ENCODE measurements around the gene CKAP2L.
"Not testable (repeated sequence)": the region's sequence is repeated elsewhere in the genome, so short reads cannot be mapped to it uniquely, and the experiment has no call there.

CKAP2L gene

DNA sequence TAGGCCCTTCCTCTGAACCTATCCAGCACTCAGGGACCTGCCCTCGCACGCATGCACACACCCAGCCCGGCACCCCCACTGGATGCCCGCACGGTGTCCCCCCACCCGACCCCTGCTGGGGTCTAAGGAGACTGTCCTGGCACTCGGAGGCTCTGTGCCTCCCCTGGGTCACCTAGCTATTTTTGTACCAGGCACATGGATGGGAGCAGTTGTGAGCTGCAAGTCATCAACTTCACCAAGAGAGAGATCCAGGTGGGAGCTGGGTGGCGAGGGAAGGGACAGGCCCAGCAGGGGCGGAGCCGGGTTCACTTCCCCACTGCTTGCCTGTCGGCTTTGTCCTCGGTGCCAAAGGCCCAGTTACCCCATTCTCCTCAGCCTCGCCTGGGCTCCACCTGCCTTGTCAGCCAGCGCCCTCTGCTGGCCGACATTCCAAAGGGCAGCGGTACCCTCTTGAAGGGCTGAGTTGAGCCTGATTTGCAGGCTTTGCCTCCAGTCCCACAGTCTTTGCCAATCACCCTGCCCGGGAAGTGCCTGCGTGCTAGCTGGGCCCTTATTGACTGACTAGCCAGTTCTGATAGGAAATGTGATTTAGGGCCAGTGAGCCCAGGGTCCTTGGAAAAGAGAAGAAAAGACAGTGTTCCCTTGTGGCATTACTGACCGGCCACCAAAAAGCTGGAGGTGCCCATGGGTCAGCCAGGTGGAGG, 37.8 kb downstream of the CKAP2L start:
- DNase-seq (ENCODE audit: low read depth in 2 of 2), result peak; percentile 70 to 75

DNA sequence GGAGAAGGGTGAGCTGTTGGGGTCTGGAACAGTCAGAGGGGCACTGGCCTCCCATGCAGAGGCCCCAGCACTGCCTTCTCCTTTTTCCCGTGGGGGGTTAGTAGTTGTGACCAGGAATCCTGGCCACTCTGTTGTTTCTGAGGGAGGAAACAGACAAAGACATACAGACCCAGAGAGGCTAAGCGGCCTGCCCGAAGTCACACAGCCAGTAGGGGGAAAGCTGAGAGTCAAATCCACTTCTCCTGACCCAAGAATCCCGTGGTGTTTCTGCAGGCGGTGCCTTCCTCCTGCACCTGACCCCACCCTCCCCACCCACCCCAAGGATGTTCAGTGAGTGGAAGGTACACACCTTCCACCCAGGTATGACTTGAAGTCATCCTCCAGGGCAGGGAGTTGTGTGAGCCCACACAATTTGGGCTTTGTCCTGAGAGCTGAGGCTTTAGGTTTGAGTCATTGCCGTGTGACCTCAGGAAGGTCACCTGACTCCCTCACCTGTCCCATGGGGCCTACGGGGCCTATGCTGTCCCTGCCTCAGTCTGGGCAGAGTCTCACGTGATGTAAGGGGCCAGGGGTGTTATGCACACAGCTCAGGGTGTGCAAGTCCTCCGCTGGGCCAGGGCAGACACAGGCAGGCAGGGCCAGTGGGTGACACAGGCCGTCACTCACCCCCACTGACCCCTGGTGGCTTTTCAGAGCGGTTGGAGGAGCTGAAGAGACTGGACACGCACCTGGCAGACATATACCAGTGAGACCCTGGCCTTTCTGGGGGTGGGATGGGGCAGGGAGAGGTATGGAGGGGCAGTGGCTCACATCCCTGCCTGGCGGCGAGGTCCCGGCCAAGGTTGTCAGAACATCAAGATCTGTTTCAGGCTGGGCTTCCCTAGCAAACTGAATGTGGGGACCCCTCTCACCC, 38.6 kb downstream of the CKAP2L start:
- DNase-seq (ENCODE audit: low read depth in 2 of 2), result no peak

DNA sequence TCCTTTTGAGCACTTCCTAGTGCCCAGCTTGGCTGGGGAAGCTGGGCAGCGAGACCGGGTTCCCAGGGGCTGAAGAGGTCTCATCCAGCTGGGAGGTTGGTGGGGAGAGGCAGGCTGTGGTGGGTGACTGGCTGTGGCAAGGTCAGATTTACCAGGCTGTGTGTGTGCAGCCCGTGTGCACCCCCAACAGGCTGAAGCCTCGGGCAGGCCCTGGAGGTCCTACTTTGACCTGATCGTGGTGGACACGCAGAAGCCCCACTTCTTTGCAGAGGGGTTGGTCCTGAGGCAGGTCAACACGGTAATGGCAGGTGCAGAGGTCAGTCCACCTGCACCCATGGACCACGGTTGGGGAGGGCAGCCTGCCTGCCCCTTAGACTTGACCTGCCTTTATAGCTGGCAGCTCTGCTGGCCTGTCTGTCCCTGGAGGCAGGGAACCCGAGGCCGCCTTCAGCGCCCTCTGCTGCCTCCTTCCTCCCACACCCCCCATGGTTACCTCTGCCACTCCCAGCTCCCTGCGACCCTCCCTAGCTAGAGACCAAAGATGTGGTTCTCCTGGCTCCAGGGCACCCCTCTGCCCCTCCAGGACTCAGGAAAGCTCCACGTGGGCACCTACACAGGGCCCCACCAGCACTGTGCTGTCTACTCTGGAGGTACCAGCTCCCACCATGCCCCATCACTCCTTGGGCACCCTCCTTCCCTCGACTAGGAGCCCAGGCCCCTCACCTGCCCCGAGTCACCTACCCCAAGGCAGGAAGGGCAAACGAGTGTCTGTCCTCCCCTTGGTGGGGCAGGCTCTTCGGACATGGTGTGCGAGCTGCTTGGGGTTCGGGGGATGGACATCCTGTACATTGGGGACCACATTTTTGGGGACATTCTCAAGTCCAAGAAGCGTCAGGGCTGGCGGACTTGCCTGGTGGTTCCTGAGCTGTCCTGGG, 39.6 kb downstream of the CKAP2L start:
- no peak for DNase-seq (ENCODE audit: low read depth in 2 of 2)

DNA sequence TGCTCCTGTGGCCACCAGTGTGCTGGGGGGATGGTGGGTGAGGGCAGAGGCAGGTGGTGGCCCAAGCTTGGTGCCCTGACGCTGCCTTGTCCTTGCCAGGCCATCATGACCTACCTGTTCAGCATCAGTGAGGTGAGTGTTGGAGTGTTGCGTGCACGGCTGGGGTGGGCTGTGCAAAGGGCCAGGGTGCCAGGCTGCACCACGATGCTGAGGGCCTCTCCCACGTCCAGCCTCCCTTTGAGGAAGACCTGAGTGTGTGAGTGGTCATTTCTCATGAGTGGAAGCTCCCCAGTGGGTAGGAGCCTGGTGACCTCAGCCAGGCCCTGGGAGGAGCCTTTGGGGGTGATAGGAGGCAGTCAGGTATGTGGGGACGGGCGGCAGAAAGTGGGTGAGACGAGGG, 40.4 kb downstream of the CKAP2L start:
- no peak for DNase-seq (ENCODE audit: low read depth in 2 of 2)

DNA sequence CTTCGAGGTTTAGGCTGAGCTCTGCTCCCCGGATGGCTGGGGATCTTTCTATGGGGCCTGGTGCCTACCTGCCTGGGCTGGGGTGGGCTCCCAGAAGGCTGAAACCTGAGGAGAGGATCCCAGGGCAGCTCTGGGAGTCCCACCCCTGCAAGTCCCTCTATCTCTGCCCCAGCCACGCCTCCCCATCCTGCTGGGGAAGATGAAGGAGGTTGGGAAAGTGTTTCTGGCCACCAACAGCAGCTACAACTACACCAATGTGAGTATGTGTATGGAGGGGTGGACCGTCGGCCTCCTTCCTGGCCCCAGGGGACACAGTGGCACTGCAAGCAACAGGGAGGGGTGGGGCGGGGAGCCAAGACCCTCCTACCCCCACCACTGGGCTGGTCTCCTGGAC, 40.9 kb downstream of the CKAP2L start:
- DNase-seq (ENCODE audit: low read depth in 2 of 2), result no peak

DNA sequence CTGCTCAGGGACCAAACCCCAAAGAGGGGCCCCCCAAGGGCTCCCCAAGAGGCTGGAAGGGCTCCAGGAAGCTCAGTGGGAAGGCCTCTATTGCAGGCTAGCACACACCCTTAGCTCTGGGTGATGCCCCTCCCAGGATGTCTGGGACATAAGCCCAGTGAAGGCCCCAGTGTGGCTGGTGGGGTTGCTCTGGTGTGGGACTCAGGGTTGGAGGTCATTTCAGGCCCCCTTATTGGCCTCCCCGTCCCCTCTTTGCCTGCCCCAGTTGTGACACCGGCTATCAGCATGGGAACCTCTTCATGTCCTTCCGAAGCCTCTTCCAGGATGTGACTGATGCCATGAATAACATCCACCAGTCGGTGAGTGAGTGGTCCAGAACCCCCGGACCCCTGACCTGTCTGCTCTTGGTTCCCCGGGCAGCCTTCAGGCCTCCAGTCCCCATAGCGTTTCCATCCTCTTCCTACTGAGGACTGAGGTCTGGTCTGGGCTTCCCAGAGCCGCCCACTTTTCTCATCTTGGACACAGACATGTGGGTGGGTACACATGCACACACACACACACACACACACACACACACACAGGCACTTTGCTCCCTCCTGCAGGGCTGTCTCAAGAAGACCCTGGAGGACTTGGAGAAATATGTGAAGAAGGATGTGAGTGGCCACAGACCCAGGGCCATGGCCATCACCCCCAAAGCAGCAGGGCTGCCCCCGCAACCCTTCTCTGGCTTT, 41.4 kb downstream of the CKAP2L start:
- no peak for DNase-seq (ENCODE audit: low read depth in 2 of 2)

DNA sequence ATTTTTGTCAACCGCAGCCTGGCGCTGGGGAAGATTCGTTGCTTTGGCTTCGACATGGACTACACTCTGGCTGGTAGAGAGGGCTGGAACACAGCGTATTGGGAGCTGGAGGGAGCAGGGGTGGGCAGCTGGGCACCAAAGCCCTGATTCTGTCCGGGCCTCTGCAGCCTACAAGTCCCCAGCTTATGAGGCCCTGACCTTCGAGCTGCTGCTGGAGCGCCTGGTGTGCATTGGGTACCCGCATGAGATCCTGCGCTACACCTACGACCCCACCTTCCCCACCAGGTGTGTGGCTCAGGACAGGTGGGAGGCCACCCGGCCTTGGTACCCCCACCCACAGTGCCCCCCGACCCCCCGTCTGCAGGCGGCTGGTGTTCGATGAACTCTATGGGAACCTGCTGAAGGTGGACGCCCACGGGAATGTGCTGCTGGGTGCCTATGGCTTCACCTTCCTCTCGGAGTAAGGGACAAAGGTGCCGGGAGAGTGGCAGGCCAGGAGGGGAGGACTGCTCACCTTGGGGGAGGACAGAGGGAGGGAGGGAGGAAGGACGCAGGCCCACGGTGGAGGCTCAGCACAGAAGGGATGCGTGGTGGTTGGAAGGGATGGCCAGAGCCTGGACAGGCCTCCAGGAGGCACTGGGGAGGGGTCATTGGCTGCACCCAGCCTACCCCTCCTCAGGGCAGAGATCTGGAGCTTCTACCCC, 42.4 kb downstream of the CKAP2L start:
- DNase-seq (ENCODE audit: low read depth in 2 of 2), result no peak

DNA sequence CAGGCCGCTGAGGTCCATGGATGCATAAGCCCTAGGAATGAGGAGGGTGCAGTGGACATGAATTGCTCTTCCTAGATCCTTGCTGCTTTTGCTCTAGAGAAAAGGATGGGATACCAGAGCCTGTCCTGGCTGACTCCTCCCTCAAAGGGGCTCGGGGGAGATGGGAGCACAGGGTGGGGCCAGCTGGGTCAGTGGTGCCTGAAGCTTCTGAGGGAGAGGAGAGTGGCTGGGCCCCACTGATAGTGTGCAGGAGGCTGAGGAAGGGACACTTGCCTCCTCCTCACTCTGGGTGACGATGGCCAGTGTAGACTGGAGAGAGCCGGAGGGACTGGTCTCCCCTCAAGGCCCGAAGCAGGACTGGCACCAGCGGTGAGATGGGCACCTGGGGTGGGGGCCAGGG, 43.6 kb downstream of the CKAP2L start, which contains the start of gene NT5DC4:
NT5DC4 (plus strand) TSS at position 236 of the 400 bp plus-strand sequence; CDS start at position 296, 60 bp downstream.
- DNase-seq (ENCODE audit: low read depth in 2 of 2), result no peak

DNA sequence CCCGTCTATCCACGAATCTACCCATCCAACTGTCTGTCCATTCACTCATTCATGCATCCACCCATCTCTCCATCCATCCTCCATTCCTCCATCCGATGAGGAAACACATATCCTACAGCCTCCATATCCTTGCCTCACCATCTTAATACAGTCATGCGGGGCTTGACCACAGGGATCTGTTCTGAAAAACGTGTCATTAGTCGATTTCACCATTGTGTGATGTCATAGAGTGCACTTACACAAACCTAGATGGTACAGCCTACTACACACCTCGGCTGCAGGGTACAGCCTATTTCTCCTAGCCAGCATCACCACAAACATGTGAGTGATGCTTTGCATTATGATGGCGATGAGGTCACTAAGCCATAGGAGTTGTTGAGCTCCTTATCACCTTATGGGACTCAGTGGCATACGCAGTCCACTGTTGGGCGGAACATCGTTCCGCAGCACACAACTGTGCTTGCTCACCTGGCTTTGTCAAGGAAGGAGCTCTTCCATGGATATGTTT, 45.5 kb downstream of the CKAP2L start:
- no peak for DNase-seq (ENCODE audit: low read depth in 2 of 2)

DNA sequence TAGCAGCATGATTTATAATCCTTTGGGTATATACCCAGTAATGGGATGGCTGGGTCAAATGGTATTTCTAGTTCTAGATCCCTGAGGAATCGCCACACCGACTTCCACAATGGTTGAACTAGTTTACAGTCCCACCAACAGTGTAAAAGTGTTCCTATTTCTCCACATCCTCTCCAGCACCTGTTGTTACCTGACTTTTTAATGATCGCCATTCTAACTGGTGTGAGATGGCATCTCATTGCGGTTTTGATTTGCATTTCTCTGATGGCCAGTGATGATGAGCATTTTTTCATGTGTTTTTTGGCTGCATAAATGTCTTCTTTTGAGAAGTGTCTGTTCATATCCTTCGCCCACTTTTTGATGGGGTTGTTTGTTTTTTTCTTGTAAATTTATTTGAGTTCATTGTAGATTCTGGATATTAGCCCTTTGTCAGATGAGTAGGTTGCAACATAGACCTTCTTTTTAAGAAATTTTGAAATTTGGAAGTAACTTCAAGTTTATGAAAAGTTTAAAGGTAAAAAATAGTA, 47.5 kb downstream of the CKAP2L start:
- DNase-seq (ENCODE audit: low read depth in 2 of 2), result not testable (repeated sequence)

DNA sequence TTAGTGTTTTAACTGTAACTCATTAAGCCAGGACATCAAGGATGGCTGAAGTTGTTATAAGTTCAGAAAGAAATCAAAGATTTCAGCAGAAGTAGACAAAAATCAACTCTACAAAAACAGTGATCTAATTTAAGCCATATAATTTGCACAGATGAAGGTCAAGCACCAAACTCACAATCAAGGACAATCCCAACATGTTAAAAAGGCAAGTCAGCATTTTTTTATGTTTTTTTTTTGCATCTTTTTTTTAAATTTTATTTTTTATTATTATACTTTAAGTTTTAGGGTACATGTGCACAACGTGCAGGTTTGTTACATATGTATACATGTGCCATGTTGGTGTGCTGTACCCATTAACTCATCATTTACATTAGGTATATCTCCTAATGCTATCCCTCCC, 48.3 kb downstream of the CKAP2L start:
- DNase-seq (ENCODE audit: low read depth in 2 of 2), result not testable (repeated sequence)

DNA sequence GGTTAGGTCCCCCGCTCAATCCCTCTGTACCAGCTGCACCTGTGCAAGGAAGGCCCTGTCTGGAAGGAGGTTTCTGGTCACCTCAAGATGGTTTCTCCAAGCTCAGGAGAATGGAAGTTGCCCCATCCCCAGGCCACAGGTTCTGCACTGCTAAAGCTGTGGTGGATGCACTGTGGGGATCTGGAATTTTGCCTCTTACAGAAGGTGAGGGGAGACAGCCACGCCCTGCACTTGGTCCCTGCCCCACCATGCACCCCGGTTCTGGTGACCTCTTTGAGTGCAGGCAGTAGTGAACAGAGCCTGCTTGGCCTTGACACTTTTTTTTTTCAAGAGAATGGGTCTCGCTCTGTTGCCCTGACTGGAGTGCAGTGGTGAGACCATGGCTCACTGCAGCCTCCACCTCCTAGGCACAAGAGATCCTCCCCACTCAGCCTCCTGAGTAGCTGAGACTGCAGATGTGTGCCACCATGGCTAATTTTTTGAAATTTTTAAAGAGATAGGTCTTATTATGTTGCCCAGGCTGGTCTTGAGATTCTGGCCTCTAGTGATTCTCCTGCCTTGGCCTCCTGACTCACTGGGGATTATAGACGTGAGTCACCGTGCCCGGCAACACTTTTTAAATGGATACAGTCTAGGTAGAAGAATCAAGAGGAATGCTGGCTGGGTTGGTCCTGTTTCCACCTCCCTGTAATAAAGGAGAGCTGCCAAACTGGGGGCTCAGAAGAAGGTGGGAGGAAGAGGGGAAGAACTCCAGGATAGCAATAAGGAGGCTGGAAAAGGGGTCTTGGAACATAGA, 49.4 kb downstream of the CKAP2L start:
- no peak for DNase-seq (ENCODE audit: low read depth in 2 of 2)

DNA sequence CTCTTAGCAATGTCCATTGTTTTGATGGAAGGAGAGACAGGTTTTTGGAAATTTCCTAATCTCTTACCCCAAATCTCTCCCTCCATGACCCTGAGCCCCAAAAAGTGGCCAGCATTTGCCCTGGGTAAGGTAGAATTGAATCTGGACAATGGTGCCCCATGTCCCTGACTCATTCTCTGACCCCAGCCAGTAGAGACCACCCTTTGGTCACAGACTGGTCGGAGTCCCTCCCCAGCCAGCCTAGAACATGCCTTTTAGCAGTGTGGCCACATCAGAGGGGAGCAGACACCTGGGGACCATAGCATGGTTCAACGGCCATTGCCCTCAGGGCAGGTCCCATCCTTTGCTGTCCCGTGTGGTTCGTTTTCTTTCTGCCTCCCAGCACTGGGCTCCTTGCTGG, 50.1 kb downstream of the CKAP2L start:
- DNase-seq (ENCODE audit: low read depth in 2 of 2), result no peak

DNA sequence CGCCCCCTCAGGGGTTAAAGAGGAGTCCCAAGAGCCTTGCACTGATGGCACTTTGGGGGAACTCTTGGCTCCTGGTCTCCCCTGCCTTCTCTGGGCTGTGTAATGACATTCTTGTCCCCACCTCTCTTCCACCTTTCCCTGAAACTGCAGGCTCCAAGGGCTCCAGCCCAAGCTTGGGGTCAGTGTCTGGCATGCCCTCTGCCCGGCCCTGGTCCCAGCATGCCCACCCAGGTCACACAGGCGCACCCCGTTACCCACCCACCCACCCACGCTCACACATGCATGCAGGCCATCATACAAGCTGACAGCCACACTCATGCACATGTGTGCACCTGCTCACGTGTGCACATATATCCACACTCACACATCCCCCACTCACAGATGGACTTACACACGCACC, 50.5 kb downstream of the CKAP2L start:
- no peak for DNase-seq (ENCODE audit: low read depth in 2 of 2)

DNA sequence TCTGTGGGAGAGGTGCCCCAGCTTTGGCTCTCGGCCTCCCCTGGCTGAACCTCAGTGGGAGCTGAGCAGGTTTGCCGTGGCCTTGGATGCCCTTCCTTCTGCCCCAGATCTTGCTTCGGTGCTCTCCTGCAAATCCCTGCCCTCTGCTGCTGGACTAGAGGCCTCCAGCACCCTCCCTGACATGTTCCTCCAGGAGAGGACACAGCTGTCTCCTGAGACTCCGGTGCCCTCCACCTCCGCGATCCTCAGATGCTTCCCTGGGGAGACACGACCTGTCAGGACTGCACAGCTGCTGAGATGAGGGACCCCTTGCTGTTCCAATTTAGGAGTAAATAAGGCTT, 50.9 kb downstream of the CKAP2L start:
- DNase-seq (ENCODE audit: low read depth in 2 of 2), result no peak

DNA sequence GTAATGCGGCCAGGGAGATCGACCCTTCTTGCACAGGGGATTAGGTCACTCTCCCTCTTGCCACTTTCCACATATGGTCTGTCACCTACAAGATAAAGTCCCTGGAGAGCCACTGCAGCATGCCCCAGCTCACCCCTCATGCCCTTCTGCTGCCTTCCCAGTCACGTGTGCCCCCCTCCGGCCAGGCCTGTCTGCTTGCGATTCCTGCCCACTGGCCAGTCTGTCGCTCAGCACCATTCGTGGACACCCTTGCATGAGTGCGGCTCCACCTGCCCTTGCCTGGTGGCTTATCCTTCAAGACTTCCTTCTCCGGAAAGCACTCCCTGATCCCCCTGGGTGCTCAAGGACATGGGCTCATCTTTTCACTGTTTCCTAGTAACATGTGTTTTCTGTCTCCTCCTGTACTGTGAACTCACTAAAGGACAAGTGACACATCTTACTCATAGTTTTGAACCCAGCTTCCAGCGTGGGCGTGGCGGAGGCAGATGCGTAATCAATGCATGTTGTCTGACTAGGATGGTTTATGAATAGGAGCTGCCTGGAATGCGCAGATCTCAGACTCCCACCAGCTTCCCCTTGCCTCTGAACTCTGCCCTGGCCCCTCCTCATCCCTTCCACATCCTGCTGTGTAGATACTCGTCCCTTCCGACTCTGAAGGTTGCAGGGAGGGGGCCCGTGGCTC, 51.4 kb downstream of the CKAP2L start:
- peak in 1 of 2 donors; percentile 8 for DNase-seq (ENCODE audit: low read depth in 2 of 2)

DNA sequence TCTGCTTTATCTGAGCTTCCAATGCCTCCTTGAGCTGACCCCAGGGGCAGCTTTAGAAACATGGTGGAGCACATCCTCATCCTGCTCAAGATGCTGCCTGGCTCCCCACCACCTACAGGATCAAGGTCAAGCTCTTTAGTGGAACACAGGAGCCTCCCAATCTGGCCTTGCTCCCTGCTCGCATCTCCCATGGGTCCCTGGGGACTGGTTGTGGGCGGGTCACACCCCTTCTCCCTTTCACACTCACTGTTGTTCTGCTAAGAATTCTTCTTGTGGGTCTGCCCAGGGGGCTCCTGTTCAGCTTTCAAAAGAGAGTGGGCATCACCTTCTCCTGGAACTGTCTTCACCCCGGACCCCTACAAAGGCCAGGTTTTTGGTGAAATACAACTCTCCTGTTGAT, 51.9 kb downstream of the CKAP2L start:
- DNase-seq (ENCODE audit: low read depth in 2 of 2), result no peak

DNA sequence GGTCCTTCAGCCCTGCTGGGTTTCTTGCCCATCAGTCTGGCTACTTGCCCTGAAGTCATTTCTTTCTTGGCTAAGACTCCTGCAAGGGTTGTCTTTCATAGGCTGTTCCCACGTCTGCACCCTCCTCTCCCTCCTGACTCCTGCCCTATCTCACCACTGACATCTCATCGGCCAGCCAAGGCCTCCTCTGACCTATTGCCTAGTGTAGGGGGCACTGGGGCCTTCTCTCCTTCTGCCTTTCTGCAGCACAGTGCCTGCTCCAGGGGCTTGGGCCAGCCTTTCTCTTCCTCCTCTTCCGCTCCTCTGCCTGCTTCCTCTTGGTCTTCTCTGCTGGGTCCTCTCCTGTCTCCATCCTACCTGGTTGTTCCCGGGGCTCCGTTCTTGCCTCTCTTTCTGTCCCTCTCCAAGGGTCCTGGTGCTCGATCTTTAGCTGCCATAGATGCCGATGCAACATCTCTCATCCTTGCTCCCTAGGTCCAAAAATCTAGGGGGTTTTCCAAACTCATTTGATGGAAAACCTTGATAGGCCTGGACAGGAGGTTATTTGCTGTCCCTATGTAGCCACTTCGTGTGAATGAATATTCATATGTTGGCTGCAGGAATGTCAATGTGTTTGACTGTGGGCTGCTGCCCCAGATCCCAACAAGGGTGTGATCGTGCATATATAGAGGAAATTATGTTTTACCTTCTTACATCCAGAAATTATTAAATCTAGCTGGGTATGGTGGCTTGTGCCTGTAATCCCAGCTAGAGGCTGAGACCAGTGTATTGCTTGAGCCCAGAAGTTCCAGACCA, 53.3 kb downstream of the CKAP2L start:
- DNase-seq (ENCODE audit: low read depth in 2 of 2), result no peak
